Thyroid gland (tissue), 4 donors: ENCODE data around the gene CLMN.

Source experiments
- CTCF ChIP-seq, 6 experiments: fragments of 200-600 bp in 3 of 6; fragments of 450-650 bp in 3 of 6; sonication (generic) in 3 of 6; IDR thresholded peaks; one replicate each; pipeline ENCODE4 v1.5.1; 2016 to 2019; ENCODE audit warnings: antibody characterized with exemption in 6 of 6, mild to moderate bottlenecking in 2 of 6, inconsistent platforms in 1 of 6, moderate library complexity in 1 of 6
- POLR2A ChIP-seq, 2 donors: fragments of 450-650 bp; IDR thresholded peaks; one replicate each; pipeline ENCODE4 v1.6.1; 2017; ENCODE audit warnings: antibody characterized with exemption in 2 of 2, mild to moderate bottlenecking in 2 of 2, moderate library complexity in 1 of 2

DNA sequence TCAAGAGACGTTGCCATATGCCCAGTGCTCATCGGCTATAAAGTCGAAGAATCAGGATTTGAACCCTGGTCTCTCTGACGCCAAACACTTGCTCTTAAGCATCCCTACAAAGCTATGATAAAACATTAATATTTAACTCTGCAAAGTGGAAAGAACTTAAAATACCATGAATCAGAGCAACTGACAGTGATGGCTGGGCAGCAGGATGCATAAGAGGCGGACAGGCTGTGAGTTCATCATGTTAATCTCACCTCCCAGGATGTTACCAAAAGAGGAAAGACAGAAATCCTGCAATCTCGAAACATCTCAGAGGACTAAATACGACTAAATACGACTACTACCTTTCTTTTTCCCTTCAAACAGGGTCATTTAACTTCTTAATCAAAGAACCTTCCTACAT lies 168.1 kb downstream of the CLMN start:
- TF ChIP-seq CTCF (IDR thresholded peaks at IDR 0.05) (no peak), POLR2A (IDR thresholded peaks at IDR 0.05) (no peak)
